ENCODE results near the gene UNC93B1.
A peak's percentile ranks its signal among the peaks of the same experiment; 100 is the strongest.

The UNC93B1 gene

DNA sequence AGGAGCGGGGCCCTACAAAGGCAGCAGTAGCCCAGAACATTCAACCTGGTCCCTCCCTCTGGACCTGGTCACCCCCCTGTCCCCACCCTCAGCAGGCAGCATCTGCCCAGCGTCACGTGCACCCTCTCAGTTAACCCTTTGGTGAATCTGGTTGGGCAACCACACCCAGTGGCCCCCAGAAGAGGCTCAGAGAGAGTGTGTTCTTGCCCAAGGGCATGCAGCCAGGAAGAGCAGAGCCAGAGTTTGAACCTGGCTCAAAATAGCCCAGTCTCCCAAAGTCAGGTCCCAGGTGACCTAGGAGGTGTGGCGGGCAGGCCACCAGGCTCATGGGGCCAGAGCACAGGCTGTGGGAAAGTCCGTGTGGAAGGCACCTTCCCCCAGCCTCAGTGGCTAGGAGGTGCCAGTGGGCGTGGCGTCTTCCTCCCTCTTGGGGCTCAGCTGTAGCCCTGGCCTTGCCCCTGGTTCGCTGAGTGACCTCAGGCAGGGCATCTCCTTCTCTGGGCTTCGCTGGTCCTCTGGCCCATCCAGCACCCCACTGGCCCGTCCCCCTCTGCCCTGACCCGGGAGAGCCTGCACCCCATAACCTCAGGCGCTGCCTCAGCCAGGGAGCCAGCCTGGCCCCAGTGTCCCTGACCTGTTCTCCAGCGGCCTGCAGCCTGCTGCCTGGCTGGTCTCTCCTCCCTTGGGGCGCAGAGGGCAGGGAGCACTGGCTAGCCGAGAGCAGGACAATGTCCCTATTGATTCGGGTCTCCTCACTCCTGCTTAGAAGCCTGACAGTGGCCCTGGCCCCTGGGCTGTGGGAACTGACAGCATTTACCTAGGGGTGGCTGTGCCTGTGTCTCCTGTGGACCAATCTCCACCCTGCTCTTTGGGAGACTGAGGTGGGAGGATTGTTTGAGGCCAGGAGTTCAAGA lies 13.3 kb upstream of the UNC93B1 start:
- peaks cover 25 to 26% of the 10 kb centered on the region in 2 experiments for H3K4me1 ChIP-seq (ENCODE audit: control insufficient read depth in 1 of 2, insufficient read depth in 1 of 2, low read depth in 1 of 2, low read length in 1 of 2)
- no peak overlapping the region for H3K4me3 ChIP-seq (ENCODE audit: low read depth in 1 of 2, low read length in 1 of 2)
- H3K27me3 ChIP-seq = no peaks in the 10 kb centered on the region
- H3K27ac ChIP-seq = peak overlapping the region; percentile 37
- H3K36me3 ChIP-seq = peaks cover 78% of the 10 kb centered on the region
- TF ChIP-seq, protein P1, sequence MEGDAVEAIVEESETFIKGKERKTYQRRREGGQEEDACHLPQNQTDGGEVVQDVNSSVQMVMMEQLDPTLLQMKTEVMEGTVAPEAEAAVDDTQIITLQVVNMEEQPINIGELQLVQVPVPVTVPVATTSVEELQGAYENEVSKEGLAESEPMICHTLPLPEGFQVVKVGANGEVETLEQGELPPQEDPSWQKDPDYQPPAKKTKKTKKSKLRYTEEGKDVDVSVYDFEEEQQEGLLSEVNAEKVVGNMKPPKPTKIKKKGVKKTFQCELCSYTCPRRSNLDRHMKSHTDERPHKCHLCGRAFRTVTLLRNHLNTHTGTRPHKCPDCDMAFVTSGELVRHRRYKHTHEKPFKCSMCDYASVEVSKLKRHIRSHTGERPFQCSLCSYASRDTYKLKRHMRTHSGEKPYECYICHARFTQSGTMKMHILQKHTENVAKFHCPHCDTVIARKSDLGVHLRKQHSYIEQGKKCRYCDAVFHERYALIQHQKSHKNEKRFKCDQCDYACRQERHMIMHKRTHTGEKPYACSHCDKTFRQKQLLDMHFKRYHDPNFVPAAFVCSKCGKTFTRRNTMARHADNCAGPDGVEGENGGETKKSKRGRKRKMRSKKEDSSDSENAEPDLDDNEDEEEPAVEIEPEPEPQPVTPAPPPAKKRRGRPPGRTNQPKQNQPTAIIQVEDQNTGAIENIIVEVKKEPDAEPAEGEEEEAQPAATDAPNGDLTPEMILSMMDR (IDR thresholded peaks at IDR 0.05) = no peak
- no peaks in the 10 kb centered on the region for H3K9me3 ChIP-seq

DNA sequence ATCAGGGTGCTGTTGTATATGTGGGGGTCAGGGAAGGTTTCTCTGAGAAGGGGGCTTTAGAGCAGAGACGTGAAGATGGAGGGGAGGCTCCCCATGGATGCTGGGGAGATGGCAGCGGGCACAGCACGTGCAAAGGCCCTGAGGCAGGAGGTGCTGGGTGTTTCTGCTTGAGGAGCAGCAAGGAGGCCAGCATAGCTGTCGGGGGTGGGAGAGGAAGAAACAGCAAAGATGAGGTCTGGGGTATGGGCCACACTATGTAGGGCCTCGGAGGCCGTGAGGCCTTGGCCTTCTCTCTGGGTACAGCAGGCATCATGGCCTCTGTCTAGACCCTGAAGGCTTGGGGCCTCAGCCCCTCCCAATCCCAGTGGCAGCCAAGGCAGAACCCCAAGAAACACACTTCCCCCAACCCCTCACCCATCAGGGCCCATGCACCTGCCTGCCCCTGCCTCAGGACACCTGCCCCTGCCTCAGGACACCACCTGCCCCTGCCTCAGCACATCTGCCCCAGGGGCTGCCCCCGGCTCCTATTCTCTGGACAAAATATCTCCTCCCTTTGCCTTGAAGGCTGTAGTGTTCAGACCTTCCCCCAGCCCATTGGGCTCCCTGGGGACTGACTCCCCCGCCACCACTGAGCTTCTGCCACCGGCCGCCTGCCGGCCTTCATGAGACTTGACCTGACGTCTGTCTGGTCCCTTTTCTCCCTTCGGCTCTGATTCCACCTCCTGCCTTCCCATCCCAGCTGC lies 12.4 kb upstream of the UNC93B1 start:
- Histone ChIP-seq H3K27ac (peak overlapping the region; percentile 37), H3K27me3 (no peaks in the 10 kb centered on the region), H3K9me3 (no peaks in the 10 kb centered on the region), H3K36me3 (peaks cover 69% of the 10 kb centered on the region), H3K4me1 (ENCODE audit: control insufficient read depth in 1 of 2, insufficient read depth in 1 of 2, low read depth in 1 of 2, low read length in 1 of 2) (peaks cover 33 to 35% of the 10 kb centered on the region in 2 experiments), H3K4me3 (ENCODE audit: low read depth in 1 of 2, low read length in 1 of 2) (no peak overlapping the region)
- TF ChIP-seq, protein P1 (IDR thresholded peaks at IDR 0.05) = no peak

DNA sequence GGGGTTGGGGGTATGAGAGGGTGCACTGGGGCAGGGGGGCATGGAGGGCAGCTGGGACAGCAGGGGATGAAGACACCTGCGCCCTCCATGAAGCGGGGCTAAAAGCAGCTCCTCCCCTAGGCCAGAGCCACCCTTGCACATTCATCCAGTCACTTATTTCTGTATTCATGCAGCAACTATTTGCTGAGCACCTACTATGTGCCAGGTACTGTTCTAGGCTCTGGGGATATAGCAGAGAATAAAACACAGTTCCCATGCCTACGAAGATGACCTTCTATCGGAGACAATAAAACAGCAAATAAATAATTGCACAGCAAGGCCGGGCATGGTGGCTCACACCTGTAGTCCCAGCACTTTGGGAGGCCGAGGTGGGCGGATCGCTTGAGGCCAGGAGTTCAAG lies 11.6 kb upstream of the UNC93B1 start:
- Histone ChIP-seq H3K9me3 (no peaks in the 10 kb centered on the region), H3K4me3 (ENCODE audit: low read depth in 1 of 2, low read length in 1 of 2) (no peak overlapping the region), H3K4me1 (ENCODE audit: control insufficient read depth in 1 of 2, insufficient read depth in 1 of 2, low read depth in 1 of 2, low read length in 1 of 2) (peaks cover 42 to 43% of the 10 kb centered on the region in 2 experiments), H3K36me3 (peaks cover 61% of the 10 kb centered on the region), H3K27ac (no peak overlapping the region), H3K27me3 (no peaks in the 10 kb centered on the region)
- TF ChIP-seq, protein P1 (IDR thresholded peaks at IDR 0.05) = no peak

DNA sequence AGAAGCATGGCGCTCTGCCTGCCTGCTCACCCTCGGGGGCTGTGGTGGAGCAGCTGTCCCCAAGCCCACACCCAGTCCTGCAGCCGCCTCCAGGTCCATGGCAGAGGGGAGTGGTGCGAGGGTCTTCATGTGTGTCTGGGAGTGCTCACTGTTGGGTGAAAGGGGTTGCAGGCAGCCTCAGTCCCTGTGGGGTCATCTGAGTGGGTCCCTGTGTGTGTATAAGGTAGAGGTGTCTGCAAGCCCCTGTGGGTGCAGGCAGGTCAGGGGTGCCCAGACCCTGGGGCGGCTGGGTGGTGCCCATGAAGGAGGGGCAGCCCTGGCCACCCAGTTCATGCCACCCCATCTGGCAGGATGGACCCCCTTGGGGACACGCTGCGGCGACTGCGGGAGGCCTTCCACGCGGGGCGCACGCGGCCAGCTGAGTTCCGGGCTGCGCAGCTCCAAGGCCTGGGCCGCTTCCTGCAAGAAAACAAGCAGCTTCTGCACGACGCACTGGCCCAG lies 11.1 kb upstream of the UNC93B1 start:
- Histone ChIP-seq H3K27me3 (no peaks in the 10 kb centered on the region), H3K9me3 (no peaks in the 10 kb centered on the region), H3K4me3 (ENCODE audit: low read depth in 1 of 2, low read length in 1 of 2) (no peak overlapping the region), H3K4me1 (ENCODE audit: control insufficient read depth in 1 of 2, insufficient read depth in 1 of 2, low read depth in 1 of 2, low read length in 1 of 2) (peaks cover 46 to 47% of the 10 kb centered on the region in 2 experiments), H3K36me3 (peaks cover 56% of the 10 kb centered on the region), H3K27ac (peak overlapping the region; percentile 95)
- TF ChIP-seq, protein P1 (IDR thresholded peaks at IDR 0.05) = no peak

DNA sequence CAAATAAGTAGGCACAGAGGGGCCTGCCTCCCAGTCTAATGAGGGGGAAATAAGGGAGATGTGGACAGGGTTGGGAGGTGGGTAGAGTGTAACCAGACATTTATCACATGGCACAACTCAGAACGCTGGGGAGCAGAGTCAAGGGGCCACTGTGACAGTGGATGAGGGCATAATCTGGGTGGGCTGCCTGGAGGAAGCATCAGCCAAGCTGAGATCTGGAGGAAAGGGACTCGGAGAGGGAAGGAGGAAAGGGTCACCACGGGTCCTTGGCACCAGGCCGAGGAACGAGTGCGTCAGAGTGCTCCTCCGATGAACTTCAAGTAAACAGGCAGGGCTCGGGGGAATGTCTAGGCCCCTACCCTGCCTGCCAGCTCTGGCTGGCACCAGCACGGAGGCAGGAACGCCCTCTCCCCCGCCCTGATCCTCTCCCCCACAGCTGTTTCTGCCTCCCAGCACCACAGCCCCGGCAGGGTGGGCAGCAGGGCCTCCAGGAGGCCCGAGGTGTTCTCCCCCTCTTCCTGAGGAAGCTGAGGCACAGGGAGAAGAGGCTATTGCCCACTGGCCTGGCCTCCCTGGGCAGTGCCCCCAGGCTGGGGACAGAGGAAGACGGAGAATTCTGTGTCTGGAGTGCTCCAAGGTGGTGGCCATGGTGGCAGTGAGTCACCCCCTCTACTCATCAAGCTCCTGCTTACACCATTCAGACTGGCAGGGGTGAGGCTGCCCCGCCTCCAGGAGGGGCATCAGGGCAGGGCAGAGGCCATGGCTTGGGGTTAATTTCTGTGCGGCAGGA lies 10.5 kb upstream of the UNC93B1 start:
- Histone ChIP-seq H3K27ac (peak overlapping the region; percentile 95), H3K27me3 (no peaks in the 10 kb centered on the region), H3K4me1 (ENCODE audit: control insufficient read depth in 1 of 2, insufficient read depth in 1 of 2, low read depth in 1 of 2, low read length in 1 of 2) (peaks cover 53 to 54% of the 10 kb centered on the region in 2 experiments), H3K36me3 (peaks cover 50% of the 10 kb centered on the region), H3K9me3 (no peaks in the 10 kb centered on the region), H3K4me3 (ENCODE audit: low read depth in 1 of 2, low read length in 1 of 2) (no peak overlapping the region)
- TF ChIP-seq, protein P1 (IDR thresholded peaks at IDR 0.05) = no peak
